Esophagus squamous epithelium (tissue), 5 donors: ENCODE data around the gene CORO1C. TPM values are rescaled to one million over a fixed set of nuclear protein-coding genes. Genes with fewer than 3 reads are reported as not detected.

Experiments
- DNase-seq: peaks from one replicate; lab custom pipeline; 2025; lab: John Stamatoyannopoulos, UW
- H3K27ac ChIP-seq, 4 donors: fragments of 200-600 bp; sonication (generic); one replicate each; pipeline ENCODE4 v1.5.1; 2016 to 2019; ENCODE audit warnings: mild to moderate bottlenecking in 1 of 4
- H3K27me3 ChIP-seq, 4 donors: fragments of 200-600 bp; sonication (generic); 1 replicate in 3 of 4; 2 replicates in 1 of 4; pipeline versions ENCODE4 v1.5.1 to v1.6.0; 2017 to 2021; ENCODE audit warnings: antibody characterized with exemption in 1 of 4
- H3K36me3 ChIP-seq, 3 donors: fragments of 200-600 bp; sonication (generic); one replicate each; pipeline ENCODE4 v1.5.1; 2016 to 2019
- H3K4me1 ChIP-seq, 3 donors: fragments of 200-600 bp; sonication (generic); one replicate each; pipeline ENCODE4 v1.5.1; 2017 to 2019
- H3K4me3 ChIP-seq, 4 donors: fragments of 200-600 bp; sonication (generic); 1 replicate in 3 of 4; 2 replicates in 1 of 4; pipeline ENCODE4 v1.5.1; 2016 to 2019; ENCODE audit warnings: mild to moderate bottlenecking in 2 of 4, moderate library complexity in 1 of 4
- H3K9me3 ChIP-seq, 3 donors: fragments of 200-600 bp; sonication (generic); one replicate each; pipeline ENCODE4 v1.5.1; 2016 to 2019
- POLR2A ChIP-seq, 4 donors: fragments of 450-650 bp; IDR thresholded peaks; one replicate each; pipeline ENCODE4 v1.6.1; 2017; ENCODE audit warnings: antibody characterized with exemption in 4 of 4, mild to moderate bottlenecking in 4 of 4, moderate library complexity in 3 of 4
- WGBS, 2 donors: methylation state at CpG; one replicate each; pipeline ENCODE4 v1.1.5; 2018; 5-methylcytosine and 5-hydroxymethylcytosine counted together
- intact Hi-C: fragments of 100-400 bp; cut with DNase I; formaldehyde crosslinking; loops from one replicate; pipeline ENCODE4 v1.15.0; 2022
- total RNA-seq, 4 donors: library from RNA; depleted of rRNA; stranded (reverse); fragments of >200 nt; gene quantifications; one replicate each; pipeline ENCODE4 v1.1.0, GENCODE V29; 2016
- TF ChIP-seq, protein P1 (sequence below), 6 experiments: fragments of 450-650 bp in 4 of 6; fragments of 200-600 bp in 2 of 6; sonication (generic) in 2 of 6; IDR thresholded peaks; one replicate each; pipeline ENCODE4 v1.5.1; 2016 to 2019; ENCODE audit warnings: antibody characterized with exemption in 6 of 6, mild to moderate bottlenecking in 4 of 6, moderate library complexity in 4 of 6
- donor health status: DM: yes; HTN: yes; CAD: no.

The CORO1C gene
- total RNA-seq, 4 donors from 2014 or later = 67.2 to 142 (median 114) TPM

- H3K27me3 ChIP-seq = no peaks in the 10 kb centered on the region
- TF ChIP-seq POLR2A (IDR thresholded peaks at IDR 0.05) = peak in 1 of 4 donors; percentile 17
- TF ChIP-seq, protein P1, sequence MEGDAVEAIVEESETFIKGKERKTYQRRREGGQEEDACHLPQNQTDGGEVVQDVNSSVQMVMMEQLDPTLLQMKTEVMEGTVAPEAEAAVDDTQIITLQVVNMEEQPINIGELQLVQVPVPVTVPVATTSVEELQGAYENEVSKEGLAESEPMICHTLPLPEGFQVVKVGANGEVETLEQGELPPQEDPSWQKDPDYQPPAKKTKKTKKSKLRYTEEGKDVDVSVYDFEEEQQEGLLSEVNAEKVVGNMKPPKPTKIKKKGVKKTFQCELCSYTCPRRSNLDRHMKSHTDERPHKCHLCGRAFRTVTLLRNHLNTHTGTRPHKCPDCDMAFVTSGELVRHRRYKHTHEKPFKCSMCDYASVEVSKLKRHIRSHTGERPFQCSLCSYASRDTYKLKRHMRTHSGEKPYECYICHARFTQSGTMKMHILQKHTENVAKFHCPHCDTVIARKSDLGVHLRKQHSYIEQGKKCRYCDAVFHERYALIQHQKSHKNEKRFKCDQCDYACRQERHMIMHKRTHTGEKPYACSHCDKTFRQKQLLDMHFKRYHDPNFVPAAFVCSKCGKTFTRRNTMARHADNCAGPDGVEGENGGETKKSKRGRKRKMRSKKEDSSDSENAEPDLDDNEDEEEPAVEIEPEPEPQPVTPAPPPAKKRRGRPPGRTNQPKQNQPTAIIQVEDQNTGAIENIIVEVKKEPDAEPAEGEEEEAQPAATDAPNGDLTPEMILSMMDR (IDR thresholded peaks at IDR 0.05) = no peak
- H3K36me3 ChIP-seq = peaks cover 0 to 8% (median 0%) of the 10 kb centered on the region in 3 donors
- no peak overlapping the region for H3K4me3 ChIP-seq
- intact Hi-C loops = no loop called here
- peak overlapping the region; percentile 79 to 98 (median 92) for H3K27ac ChIP-seq
- H3K4me1 ChIP-seq = peaks cover 26 to 92% (median 64%) of the 10 kb centered on the region in 3 donors
- no peak for DNase-seq
- no peaks in the 10 kb centered on the region for H3K9me3 ChIP-seq
These were observed 41.2 kb downstream of the CORO1C start for GRCh38 chr12:108690191-108690518.

- Histone ChIP-seq H3K36me3 (peaks cover 0 to 3% (median 0%) of the 10 kb centered on the region in 3 donors), H3K27me3 (no peaks in the 10 kb centered on the region), H3K4me1 (peaks cover 26 to 92% (median 64%) of the 10 kb centered on the region in 3 donors), H3K9me3 (no peaks in the 10 kb centered on the region), H3K27ac (peak overlapping the region; percentile 79 to 98 (median 92)), H3K4me3 (no peak overlapping the region)
- 11 to 32% methylated on average over 5 to 7 of the region's 7 CpGs for WGBS, 2 donors
- TF ChIP-seq, protein P1 (IDR thresholded peaks at IDR 0.05) = no peak
- no peak for TF ChIP-seq POLR2A (IDR thresholded peaks at IDR 0.05)
- intact Hi-C loops = no loop called here
- DNase-seq = no peak
These were observed 41.8 kb downstream of the CORO1C start for GRCh38 chr12:108689314-108690190.

DNA sequence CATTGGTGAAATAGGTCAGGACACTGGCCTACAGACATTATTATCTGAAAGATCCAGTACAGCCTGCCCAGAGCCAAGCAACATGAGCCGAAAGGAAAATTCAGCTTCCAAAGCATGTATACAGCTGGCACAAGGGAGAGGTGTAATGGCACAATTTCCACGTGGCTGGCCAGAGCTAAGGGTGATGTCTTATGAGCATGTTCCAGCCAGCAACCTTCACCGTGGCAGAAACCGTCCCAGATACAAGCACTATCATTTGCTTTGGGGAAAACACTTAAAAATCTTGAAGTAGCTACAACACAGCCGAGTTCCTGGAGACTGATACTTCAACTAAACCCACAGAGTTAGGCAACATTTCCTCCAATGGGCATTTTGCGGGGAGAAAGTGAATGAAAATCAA, 44.5 kb downstream of the CORO1C start:
- TF ChIP-seq, protein P1 (IDR thresholded peaks at IDR 0.05) = no peak
- TF ChIP-seq POLR2A (IDR thresholded peaks at IDR 0.05) = no peak
- Histone ChIP-seq H3K4me3 (no peak overlapping the region), H3K9me3 (no peaks in the 10 kb centered on the region), H3K27ac (peak overlapping the region; percentile 5 to 93 (median 84)), H3K4me1 (peaks cover 18 to 74% (median 46%) of the 10 kb centered on the region in 3 donors), H3K36me3 (no peaks in the 10 kb centered on the region), H3K27me3 (no peaks in the 10 kb centered on the region)
- DNase-seq = no peak
- intact Hi-C loops = no loop called here
- 69 to 74% methylated on average over 6 of the region's 6 CpGs for WGBS, 2 donors

- 52 to 58% methylated on average over 4 of the region's 4 CpGs for WGBS, 2 donors
- Histone ChIP-seq H3K4me1 (peaks cover 10 to 63% (median 35%) of the 10 kb centered on the region in 3 donors), H3K36me3 (no peaks in the 10 kb centered on the region), H3K4me3 (no peak overlapping the region), H3K27ac (peak overlapping the region; percentile 4 to 93 (median 84)), H3K9me3 (no peaks in the 10 kb centered on the region), H3K27me3 (no peaks in the 10 kb centered on the region)
- no peak for DNase-seq
- TF ChIP-seq POLR2A (IDR thresholded peaks at IDR 0.05) = no peak
- TF ChIP-seq, protein P1 (IDR thresholded peaks at IDR 0.05) = no peak
- intact Hi-C loops = no loop called here
These were observed 45.7 kb downstream of the CORO1C start for GRCh38 chr12:108685469-108686260.
